ENCODE measurements around the gene KLF7. TPM values are rescaled to one million over a fixed set of nuclear protein-coding genes. Genes with fewer than 3 reads are reported as not detected.

The KLF7 gene
- polyA plus RNA-seq, 3 donors = 9.4 to 40.7 (median 10.3) TPM

DNA sequence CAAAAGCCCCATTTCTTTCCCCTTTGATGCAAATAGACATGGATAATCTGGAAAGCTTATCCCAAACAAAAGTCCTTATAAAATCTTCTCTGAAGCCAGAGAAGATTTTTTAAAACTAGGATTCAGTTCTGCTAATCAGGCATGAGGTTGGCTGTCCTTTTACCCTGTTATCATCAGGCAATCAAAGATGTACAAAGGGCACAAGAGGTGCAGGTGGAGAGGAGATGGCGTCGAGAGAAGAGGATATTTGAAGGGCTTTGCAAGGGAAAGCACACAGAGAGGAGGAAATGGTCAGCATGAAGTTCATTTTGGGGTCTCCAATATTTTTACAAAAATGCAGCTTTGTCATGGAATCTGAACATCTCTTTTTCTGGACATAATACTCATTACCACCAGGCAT, 88.5 kb downstream of the KLF7 start:
- Histone ChIP-seq H3K4me3 (replicated peaks in 1 of 3; ENCODE audit: low read depth in 2 of 3, low read length in 3 of 3) (no peak overlapping the region), H3K27me3 (ENCODE audit: control insufficient read depth in 2 of 2, insufficient read depth in 2 of 2, low read length in 2 of 2) (no peaks in the 10 kb centered on the region), H3K27ac (ENCODE audit: low read depth in 1 of 2, low read length in 2 of 2) (no peak overlapping the region), H3K9me3 (replicated peaks in 1 of 2; ENCODE audit: control insufficient read depth in 1 of 2, insufficient read depth in 1 of 2, low read length in 2 of 2) (no peaks in the 10 kb centered on the region), H2AFZ (ENCODE audit: insufficient read depth, low read depth, low read length, poor library complexity, severe bottlenecking) (no peak overlapping the region), H4K20me1 (ENCODE audit: insufficient read depth, low read length) (peaks cover 23% of the 10 kb centered on the region), H3K9ac (ENCODE audit: insufficient read depth, low read length, poor library complexity, severe bottlenecking) (no peak overlapping the region), H3K36me3 (replicated peaks in 1 of 2; ENCODE audit: control insufficient read depth in 1 of 2, insufficient read depth in 2 of 2, low read length in 2 of 2) (peaks cover 34 to 50% of the 10 kb centered on the region in 2 donors), H3K4me1 (ENCODE audit: control insufficient read depth in 1 of 2, insufficient read depth in 2 of 2, low read length in 2 of 2) (peaks cover 22 to 23% of the 10 kb centered on the region in 2 donors), H3K79me2 (ENCODE audit: insufficient read depth, low read length) (no peaks in the 10 kb centered on the region), H3K4me2 (replicated peaks; ENCODE audit: extremely low read depth, low read length, poor library complexity, severe bottlenecking) (no peak overlapping the region)
- peaks cover 28% of the 10 kb centered on the region for H3K4me1 Mint-ChIP-seq
- no peak overlapping the region for H3K4me3 Mint-ChIP-seq
- DNase-seq = no peak
- 80% methylated on average over 2 of the region's 2 CpGs for WGBS (ENCODE audit: insufficient coverage)
- peak overlapping the region in 1 of 7 donors; percentile 37 for H3K27ac Mint-ChIP-seq
- intact Hi-C loops (cut with micrococcal nuclease) = no loop called here
- TF ChIP-seq, protein P1, sequence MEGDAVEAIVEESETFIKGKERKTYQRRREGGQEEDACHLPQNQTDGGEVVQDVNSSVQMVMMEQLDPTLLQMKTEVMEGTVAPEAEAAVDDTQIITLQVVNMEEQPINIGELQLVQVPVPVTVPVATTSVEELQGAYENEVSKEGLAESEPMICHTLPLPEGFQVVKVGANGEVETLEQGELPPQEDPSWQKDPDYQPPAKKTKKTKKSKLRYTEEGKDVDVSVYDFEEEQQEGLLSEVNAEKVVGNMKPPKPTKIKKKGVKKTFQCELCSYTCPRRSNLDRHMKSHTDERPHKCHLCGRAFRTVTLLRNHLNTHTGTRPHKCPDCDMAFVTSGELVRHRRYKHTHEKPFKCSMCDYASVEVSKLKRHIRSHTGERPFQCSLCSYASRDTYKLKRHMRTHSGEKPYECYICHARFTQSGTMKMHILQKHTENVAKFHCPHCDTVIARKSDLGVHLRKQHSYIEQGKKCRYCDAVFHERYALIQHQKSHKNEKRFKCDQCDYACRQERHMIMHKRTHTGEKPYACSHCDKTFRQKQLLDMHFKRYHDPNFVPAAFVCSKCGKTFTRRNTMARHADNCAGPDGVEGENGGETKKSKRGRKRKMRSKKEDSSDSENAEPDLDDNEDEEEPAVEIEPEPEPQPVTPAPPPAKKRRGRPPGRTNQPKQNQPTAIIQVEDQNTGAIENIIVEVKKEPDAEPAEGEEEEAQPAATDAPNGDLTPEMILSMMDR (IDR thresholded peaks at IDR 0.05) = no peak
- peaks cover 58% of the 10 kb centered on the region in 2 donors for H3K36me3 Mint-ChIP-seq
- H3K9me3 Mint-ChIP-seq = peaks cover 0 to 2% (median 0%) of the 10 kb centered on the region in 7 donors
- peaks cover 2 to 11% (median 8%) of the 10 kb centered on the region in 3 donors for H3K27me3 Mint-ChIP-seq (ENCODE audit: low read depth in 3 of 3)

DNA sequence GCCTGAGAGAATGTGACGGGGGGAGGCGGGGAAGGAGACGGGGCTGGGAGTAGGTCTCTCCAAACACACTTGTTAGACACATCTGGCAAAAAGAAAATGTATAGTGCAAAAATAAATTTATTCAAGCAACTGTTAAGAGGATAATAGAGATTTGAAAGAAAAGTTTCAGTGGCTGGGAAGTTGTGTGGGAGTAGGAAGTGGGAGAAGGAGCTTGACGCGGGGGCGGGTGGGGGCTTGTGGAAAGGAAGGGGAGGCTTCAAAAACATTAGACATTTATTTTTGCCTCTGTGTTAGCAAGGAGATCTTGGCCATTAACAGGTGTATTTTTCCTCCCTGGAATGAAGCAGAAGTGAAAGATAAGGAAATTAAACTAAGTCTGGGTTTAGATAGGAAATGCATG, 90.3 kb downstream of the KLF7 start:
- TF ChIP-seq, protein P1 (IDR thresholded peaks at IDR 0.05) = no peak
- H3K9me3 Mint-ChIP-seq = peaks cover 0 to 2% (median 0%) of the 10 kb centered on the region in 7 donors
- peaks cover 8% of the 10 kb centered on the region for H4K20me1 ChIP-seq (ENCODE audit: insufficient read depth, low read length)
- H3K36me3 ChIP-seq (replicated peaks in 1 of 2; ENCODE audit: control insufficient read depth in 1 of 2, insufficient read depth in 2 of 2, low read length in 2 of 2) = peaks cover 16 to 31% of the 10 kb centered on the region in 2 donors
- H3K9ac ChIP-seq (ENCODE audit: insufficient read depth, low read length, poor library complexity, severe bottlenecking) = no peak overlapping the region
- H3K27ac ChIP-seq (ENCODE audit: low read depth in 1 of 2, low read length in 2 of 2) = no peak overlapping the region
- no peak overlapping the region for H2AFZ ChIP-seq (ENCODE audit: insufficient read depth, low read depth, low read length, poor library complexity, severe bottlenecking)
- no peak overlapping the region for H3K27ac Mint-ChIP-seq
- H3K4me3 ChIP-seq (replicated peaks in 1 of 3; ENCODE audit: low read depth in 2 of 3, low read length in 3 of 3) = no peak overlapping the region
- H3K9me3 ChIP-seq (replicated peaks in 1 of 2; ENCODE audit: control insufficient read depth in 1 of 2, insufficient read depth in 1 of 2, low read length in 2 of 2) = no peaks in the 10 kb centered on the region
- H3K4me1 Mint-ChIP-seq = peaks cover 29% of the 10 kb centered on the region
- no peak overlapping the region for H3K4me2 ChIP-seq (replicated peaks; ENCODE audit: extremely low read depth, low read length, poor library complexity, severe bottlenecking)
- no peaks in the 10 kb centered on the region for H3K79me2 ChIP-seq (ENCODE audit: insufficient read depth, low read length)
- intact Hi-C loops (cut with micrococcal nuclease) = no loop called here
- no peaks in the 10 kb centered on the region for H3K27me3 ChIP-seq (ENCODE audit: control insufficient read depth in 2 of 2, insufficient read depth in 2 of 2, low read length in 2 of 2)
- DNase-seq = no peak
- no peak overlapping the region for H3K4me3 Mint-ChIP-seq
- H3K36me3 Mint-ChIP-seq = peaks cover 40% of the 10 kb centered on the region in 2 donors
- WGBS (ENCODE audit: insufficient coverage) = 92% methylated on average over 2 of the region's 6 CpGs
- H3K27me3 Mint-ChIP-seq (ENCODE audit: low read depth in 3 of 3) = peaks cover 2 to 11% (median 9%) of the 10 kb centered on the region in 3 donors
- H3K4me1 ChIP-seq (ENCODE audit: control insufficient read depth in 1 of 2, insufficient read depth in 2 of 2, low read length in 2 of 2) = peaks cover 23 to 24% of the 10 kb centered on the region in 2 donors

Measured in CD14-positive monocyte (primary cell).